ENCODE measurements around the gene EPAS1.

EPAS1 gene

GRCh38 chr2:46329803-46330775 lies 32.9 kb downstream of the EPAS1 start:
- no peaks in the 10 kb centered on the region for H3K27me3 ChIP-seq (ENCODE audit: control insufficient read depth, insufficient read depth, low read length)
- no peaks in the 10 kb centered on the region for H3K36me3 ChIP-seq (ENCODE audit: control insufficient read depth, insufficient read depth, low read length)
- no peak overlapping the region for H3K9ac ChIP-seq (ENCODE audit: low read length)
- no peaks in the 10 kb centered on the region for H3K9me3 ChIP-seq (ENCODE audit: control insufficient read depth, low read length)
- H3K4me3 ChIP-seq (ENCODE audit: low read length): no peak overlapping the region
- H3K4me1 ChIP-seq (ENCODE audit: control insufficient read depth, insufficient read depth, low read length): peaks cover 56% of the 10 kb centered on the region

DNA sequence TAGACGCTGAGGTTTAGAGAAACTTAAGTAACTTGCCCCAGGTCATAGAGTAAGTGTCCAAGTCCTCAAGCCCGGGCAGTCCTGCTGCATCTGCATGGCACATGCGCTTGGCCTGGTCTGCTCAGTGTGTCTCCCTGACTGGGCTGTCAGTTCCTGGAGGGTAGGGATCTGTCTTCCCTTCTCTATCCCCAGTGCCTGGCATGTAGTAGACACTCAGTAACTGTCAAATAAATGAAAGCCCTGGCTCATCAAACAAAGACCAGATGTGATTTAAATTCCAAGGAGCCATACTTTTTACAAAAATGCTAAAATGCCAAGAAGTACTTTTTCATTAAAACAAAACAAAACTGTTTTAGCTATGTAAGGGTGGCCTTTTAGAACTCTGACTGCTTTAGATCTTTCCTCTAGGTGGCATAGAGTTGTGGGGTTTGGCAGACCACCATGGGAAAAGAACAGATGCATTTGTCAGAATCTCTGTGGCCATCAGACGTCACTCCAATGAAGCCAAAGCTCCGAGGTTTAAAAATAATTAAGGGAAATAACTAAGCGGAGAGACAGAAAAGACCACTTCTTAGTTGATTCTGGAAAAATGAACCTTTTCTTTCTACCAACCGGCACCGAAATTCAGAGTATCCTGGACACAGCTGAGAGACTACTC lies 34.0 kb downstream of the EPAS1 start:
- H3K9ac ChIP-seq (ENCODE audit: low read length): no peak overlapping the region
- no peaks in the 10 kb centered on the region for H3K36me3 ChIP-seq (ENCODE audit: control insufficient read depth, insufficient read depth, low read length)
- H3K27me3 ChIP-seq (ENCODE audit: control insufficient read depth, insufficient read depth, low read length): no peaks in the 10 kb centered on the region
- no peaks in the 10 kb centered on the region for H3K9me3 ChIP-seq (ENCODE audit: control insufficient read depth, low read length)
- peaks cover 61% of the 10 kb centered on the region for H3K4me1 ChIP-seq (ENCODE audit: control insufficient read depth, insufficient read depth, low read length)
- H3K4me3 ChIP-seq (ENCODE audit: low read length): no peak overlapping the region

DNA sequence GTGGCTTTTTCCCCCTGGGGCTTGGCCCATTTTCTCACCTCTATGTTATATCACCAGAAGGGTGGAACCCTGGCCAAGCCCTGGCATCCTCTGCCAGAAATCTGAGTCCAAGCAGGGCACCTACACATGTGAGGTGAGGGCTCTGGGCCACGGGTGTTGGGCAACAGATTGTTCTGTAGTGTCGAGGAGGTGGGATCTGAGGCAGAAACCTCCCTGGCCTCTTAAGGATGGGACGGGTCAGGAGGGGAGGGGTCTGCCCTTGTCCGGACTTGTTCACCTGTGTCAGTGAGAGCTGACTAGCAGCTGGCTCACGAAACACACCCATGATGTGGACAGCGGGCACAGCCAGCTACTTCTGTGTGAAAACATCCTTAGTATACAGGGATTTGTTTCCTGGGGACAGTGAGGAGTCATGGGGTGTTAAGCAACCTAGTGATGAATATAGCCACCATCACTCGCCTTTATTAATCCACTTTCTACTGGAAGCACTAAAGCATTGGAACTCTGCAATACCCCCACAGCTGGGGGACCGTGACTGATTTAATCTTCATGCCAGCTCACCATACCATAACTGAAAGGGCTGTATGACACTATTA lies 35.6 kb downstream of the EPAS1 start:
- H3K36me3 ChIP-seq (ENCODE audit: control insufficient read depth, insufficient read depth, low read length): no peaks in the 10 kb centered on the region
- no peaks in the 10 kb centered on the region for H3K9me3 ChIP-seq (ENCODE audit: control insufficient read depth, low read length)
- H3K4me1 ChIP-seq (ENCODE audit: control insufficient read depth, insufficient read depth, low read length): peaks cover 76% of the 10 kb centered on the region
- no peak overlapping the region for H3K4me3 ChIP-seq (ENCODE audit: low read length)
- no peaks in the 10 kb centered on the region for H3K27me3 ChIP-seq (ENCODE audit: control insufficient read depth, insufficient read depth, low read length)
- H3K9ac ChIP-seq (ENCODE audit: low read length): no peak overlapping the region

DNA sequence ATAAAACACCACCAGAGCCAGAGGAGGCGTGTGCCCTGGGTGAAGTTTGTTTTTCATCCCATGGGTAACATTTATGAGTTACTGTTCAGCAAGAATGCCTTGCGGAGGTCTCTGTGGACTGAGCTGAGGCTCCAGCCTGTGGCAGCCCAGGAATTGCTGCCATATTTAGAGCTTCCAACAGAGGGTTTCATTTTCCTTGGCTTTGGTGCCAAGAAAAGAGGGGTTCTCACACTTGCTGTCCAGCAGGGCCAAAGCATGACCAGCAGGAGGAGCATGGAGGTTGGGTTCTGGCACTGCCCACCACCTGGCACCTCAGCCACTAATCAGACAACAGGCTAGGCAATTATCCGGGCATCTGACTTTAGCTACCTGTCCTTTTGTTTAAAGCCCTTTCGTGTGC lies 36.7 kb downstream of the EPAS1 start:
- no peaks in the 10 kb centered on the region for H3K36me3 ChIP-seq (ENCODE audit: control insufficient read depth, insufficient read depth, low read length)
- no peaks in the 10 kb centered on the region for H3K9me3 ChIP-seq (ENCODE audit: control insufficient read depth, low read length)
- H3K4me1 ChIP-seq (ENCODE audit: control insufficient read depth, insufficient read depth, low read length): peaks cover 85% of the 10 kb centered on the region
- no peaks in the 10 kb centered on the region for H3K27me3 ChIP-seq (ENCODE audit: control insufficient read depth, insufficient read depth, low read length)
- H3K4me3 ChIP-seq (ENCODE audit: low read length): no peak overlapping the region
- H3K9ac ChIP-seq (ENCODE audit: low read length): no peak overlapping the region

- Histone ChIP-seq H3K4me3 (ENCODE audit: low read length) (peak overlapping the region; percentile 3), H3K9me3 (ENCODE audit: control insufficient read depth, low read length) (no peaks in the 10 kb centered on the region), H3K9ac (ENCODE audit: low read length) (peak overlapping the region; percentile 62)
Measured at GRCh38 chr2:46334389-46335271, 37.4 kb downstream of the EPAS1 start.

GRCh38 chr2:46335391-46336282 lies 38.4 kb downstream of the EPAS1 start:
- no peaks in the 10 kb centered on the region for H3K9me3 ChIP-seq (ENCODE audit: control insufficient read depth, low read length)
- peak overlapping the region; percentile 3 for H3K4me3 ChIP-seq (ENCODE audit: low read length)
- peaks cover 90% of the 10 kb centered on the region for H3K4me1 ChIP-seq (ENCODE audit: control insufficient read depth, insufficient read depth, low read length)
- no peaks in the 10 kb centered on the region for H3K27me3 ChIP-seq (ENCODE audit: control insufficient read depth, insufficient read depth, low read length)
- peak overlapping the region; percentile 62 for H3K9ac ChIP-seq (ENCODE audit: low read length)
- no peaks in the 10 kb centered on the region for H3K36me3 ChIP-seq (ENCODE audit: control insufficient read depth, insufficient read depth, low read length)

More at GRCh38 chr2:46334389-46335271, 37.4 kb downstream of the EPAS1 start:
- Histone ChIP-seq H3K36me3 (ENCODE audit: control insufficient read depth, insufficient read depth, low read length) (no peaks in the 10 kb centered on the region), H3K4me1 (ENCODE audit: control insufficient read depth, insufficient read depth, low read length) (peaks cover 87% of the 10 kb centered on the region), H3K27me3 (ENCODE audit: control insufficient read depth, insufficient read depth, low read length) (no peaks in the 10 kb centered on the region)

GRCh38 chr2:46336283-46336959 lies 39.2 kb downstream of the EPAS1 start:
- peaks cover 90% of the 10 kb centered on the region for H3K4me1 ChIP-seq (ENCODE audit: control insufficient read depth, insufficient read depth, low read length)
- H3K9me3 ChIP-seq (ENCODE audit: control insufficient read depth, low read length): no peaks in the 10 kb centered on the region
- no peak overlapping the region for H3K4me3 ChIP-seq (ENCODE audit: low read length)
- H3K36me3 ChIP-seq (ENCODE audit: control insufficient read depth, insufficient read depth, low read length): no peaks in the 10 kb centered on the region
- H3K9ac ChIP-seq (ENCODE audit: low read length): peak overlapping the region; percentile 62
- no peaks in the 10 kb centered on the region for H3K27me3 ChIP-seq (ENCODE audit: control insufficient read depth, insufficient read depth, low read length)

DNA sequence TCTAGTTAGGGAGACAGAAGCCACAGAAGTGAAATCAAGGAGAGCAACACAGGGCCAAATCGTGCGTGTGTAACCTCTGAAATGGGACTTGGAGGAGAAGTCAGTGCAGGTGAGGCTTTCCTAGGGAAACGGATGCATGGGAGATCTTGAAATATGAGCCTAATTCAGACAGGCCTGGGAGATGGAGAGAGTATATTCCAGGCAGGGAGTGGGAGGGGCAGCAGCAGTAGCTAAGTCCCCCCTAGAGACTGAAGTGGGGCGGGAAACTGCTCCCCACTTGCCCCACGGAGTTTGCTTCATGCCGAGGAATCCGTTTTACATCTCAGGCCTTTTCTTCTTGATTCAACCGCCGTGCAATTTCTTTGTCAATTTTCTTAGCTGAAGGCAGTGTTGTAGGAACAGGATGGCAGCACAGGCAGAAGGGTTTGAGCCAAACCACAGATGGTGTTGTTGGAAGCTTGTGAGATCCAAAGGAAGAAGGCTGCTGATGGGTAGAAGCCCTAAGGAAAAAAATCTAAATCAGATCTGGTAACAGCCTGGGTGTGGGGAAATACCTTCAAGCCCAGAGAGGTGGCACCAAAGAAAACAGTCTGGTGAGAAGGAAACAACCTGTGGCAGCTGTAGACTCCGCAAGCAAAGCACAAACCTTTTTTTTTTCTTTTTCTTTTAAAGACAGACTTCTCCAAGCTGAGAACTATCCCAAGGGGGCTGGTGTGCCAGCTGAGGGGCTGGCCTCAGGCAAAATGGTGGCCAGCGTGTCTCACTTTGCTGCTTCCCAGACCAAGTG lies 40.2 kb downstream of the EPAS1 start:
- H3K27me3 ChIP-seq (ENCODE audit: control insufficient read depth, insufficient read depth, low read length): no peaks in the 10 kb centered on the region
- peaks cover 89% of the 10 kb centered on the region for H3K4me1 ChIP-seq (ENCODE audit: control insufficient read depth, insufficient read depth, low read length)
- H3K36me3 ChIP-seq (ENCODE audit: control insufficient read depth, insufficient read depth, low read length): no peaks in the 10 kb centered on the region
- no peaks in the 10 kb centered on the region for H3K9me3 ChIP-seq (ENCODE audit: control insufficient read depth, low read length)
- H3K9ac ChIP-seq (ENCODE audit: low read length): peak overlapping the region; percentile 6
- H3K4me3 ChIP-seq (ENCODE audit: low read length): no peak overlapping the region

- Histone ChIP-seq H3K36me3 (ENCODE audit: control insufficient read depth, insufficient read depth, low read length) (no peaks in the 10 kb centered on the region), H3K4me1 (ENCODE audit: control insufficient read depth, insufficient read depth, low read length) (peaks cover 78% of the 10 kb centered on the region), H3K27me3 (ENCODE audit: control insufficient read depth, insufficient read depth, low read length) (no peaks in the 10 kb centered on the region), H3K9me3 (ENCODE audit: control insufficient read depth, low read length) (no peaks in the 10 kb centered on the region), H3K9ac (ENCODE audit: low read length) (no peak overlapping the region), H3K4me3 (ENCODE audit: low read length) (no peak overlapping the region)
Measured at GRCh38 chr2:46338674-46339073, 41.5 kb downstream of the EPAS1 start.

DNA sequence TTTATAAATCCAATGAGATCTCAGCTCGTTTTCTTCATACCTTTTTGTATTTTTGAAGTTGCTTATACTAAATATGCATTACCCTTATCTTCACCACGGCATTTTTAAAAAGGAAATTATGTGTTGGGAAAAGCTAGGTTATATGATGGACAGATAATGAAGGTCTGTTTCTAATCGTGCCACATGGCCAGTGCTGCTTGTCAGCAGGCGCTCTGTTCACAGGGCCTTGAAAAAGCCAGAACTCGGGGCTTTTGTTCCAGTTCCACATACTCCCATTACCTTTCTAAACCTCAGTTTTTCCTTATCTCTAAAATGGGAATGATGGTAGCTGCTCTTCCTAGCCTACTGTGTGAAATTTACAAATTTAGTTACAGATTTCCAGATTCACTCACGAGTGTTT lies 42.0 kb downstream of the EPAS1 start:
- no peaks in the 10 kb centered on the region for H3K36me3 ChIP-seq (ENCODE audit: control insufficient read depth, insufficient read depth, low read length)
- peaks cover 73% of the 10 kb centered on the region for H3K4me1 ChIP-seq (ENCODE audit: control insufficient read depth, insufficient read depth, low read length)

More for the DNA sequence above, 42.0 kb downstream of the EPAS1 start:
- H3K9ac ChIP-seq (ENCODE audit: low read length): no peak overlapping the region
- no peaks in the 10 kb centered on the region for H3K27me3 ChIP-seq (ENCODE audit: control insufficient read depth, insufficient read depth, low read length)
- no peaks in the 10 kb centered on the region for H3K9me3 ChIP-seq (ENCODE audit: control insufficient read depth, low read length)
- no peak overlapping the region for H3K4me3 ChIP-seq (ENCODE audit: low read length)

Data from mucosa of stomach (tissue), 1 donor.